GM10266 (cell line): ENCODE results near the gene CCDC154.
"Not testable (repeated sequence)": the region's sequence is repeated elsewhere in the genome, so short reads cannot be mapped to it uniquely, and the experiment has no call there.

Experiments
- DNase-seq: peaks from one replicate; pipeline ENCODE4 v3.0.0; 2012; ENCODE audit errors: extremely low spot score
- TF ChIP-seq, protein P1 (sequence below): IDR thresholded peaks from 2 replicates; pipeline ENCODE4 v1.5.1; 2012; ENCODE audit warnings: mild to moderate bottlenecking, low read depth; ENCODE audit not compliant: control insufficient read depth, insufficient read depth; ENCODE audit errors: missing control alignments

The CCDC154 gene

DNA sequence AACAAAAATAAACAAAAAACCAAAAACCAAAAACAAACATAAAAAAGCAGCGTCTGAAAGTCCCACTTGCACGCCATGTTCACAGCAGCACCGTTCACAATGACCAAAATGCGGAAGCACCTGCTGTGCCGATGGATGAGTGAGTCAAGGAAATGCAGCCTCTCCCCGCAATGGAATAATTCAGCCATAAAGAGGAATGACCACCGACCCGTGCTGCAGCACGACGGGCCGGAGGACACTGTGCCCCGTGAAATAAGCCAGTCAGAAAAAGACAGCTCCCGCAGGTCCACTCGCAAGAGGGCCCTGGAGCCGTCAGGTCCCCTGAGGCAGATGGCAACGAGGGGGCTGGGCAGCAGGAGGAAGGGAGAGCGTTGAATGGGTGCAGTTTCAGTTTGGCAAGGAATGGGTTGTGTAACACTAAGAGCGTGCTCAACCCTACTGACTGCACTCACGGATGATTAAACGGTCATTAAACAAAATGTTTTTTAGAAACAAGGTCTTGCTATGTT, 25.4 kb upstream of the CCDC154 start:
- TF ChIP-seq, protein P1, sequence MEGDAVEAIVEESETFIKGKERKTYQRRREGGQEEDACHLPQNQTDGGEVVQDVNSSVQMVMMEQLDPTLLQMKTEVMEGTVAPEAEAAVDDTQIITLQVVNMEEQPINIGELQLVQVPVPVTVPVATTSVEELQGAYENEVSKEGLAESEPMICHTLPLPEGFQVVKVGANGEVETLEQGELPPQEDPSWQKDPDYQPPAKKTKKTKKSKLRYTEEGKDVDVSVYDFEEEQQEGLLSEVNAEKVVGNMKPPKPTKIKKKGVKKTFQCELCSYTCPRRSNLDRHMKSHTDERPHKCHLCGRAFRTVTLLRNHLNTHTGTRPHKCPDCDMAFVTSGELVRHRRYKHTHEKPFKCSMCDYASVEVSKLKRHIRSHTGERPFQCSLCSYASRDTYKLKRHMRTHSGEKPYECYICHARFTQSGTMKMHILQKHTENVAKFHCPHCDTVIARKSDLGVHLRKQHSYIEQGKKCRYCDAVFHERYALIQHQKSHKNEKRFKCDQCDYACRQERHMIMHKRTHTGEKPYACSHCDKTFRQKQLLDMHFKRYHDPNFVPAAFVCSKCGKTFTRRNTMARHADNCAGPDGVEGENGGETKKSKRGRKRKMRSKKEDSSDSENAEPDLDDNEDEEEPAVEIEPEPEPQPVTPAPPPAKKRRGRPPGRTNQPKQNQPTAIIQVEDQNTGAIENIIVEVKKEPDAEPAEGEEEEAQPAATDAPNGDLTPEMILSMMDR: no peak
- DNase-seq: no peak

- DNase-seq: not testable (repeated sequence)
These were observed 24.8 kb upstream of the CCDC154 start for GRCh38 chr16:1469141-1469540.

GRCh38 chr16:1468426-1468810, 24.1 kb upstream of the CCDC154 start:
- DNase-seq: no peak
- TF ChIP-seq, protein P1: no peak

DNA sequence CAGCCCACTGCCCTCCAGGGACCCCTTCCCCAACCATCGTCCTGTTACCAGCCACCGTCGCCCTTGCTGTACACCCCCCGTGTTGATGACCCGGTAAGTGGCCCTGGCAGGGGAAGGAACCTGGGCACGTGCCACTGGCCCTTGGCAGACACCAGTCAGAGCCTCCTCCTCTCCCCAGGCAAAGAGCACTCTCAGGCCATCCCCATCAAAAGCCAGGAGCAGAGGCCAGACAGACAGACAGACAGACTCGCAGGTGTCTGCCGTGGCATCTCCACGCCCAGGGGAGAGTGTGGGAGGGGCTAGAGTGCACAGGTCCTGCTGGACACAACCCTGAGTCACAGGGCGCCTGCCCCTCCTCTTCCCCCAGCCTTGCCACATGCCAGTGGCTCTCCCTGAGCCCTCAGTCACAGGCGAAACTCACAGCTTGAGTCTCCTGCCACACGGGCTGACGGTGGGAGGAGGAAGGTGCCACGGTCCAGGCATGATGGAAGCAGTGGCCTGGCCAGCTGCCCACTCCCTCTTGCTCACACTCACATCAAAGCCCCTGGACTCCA, 22.7 kb upstream of the CCDC154 start:
- DNase-seq: no peak

DNA sequence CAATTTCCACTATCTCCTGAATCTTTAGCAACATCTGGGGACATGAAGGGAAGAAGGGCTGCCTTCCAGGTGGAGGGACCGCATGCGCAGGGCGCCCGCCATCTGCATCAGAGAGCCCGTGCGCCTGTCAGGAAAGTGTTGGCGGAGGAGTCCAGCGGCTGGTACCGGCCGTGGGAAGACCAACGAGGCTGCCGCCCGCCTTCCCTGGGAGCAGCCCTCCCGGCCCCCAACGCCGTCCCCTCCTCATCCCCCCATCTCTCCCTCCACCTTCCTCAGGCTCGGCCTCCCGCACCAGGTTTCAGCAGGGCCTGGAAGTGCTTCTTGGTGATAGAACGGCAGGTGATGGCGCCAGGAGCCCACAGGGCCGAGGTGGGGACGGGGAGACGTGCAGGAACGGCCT, 21.7 kb upstream of the CCDC154 start:
- DNase-seq: no peak
- TF ChIP-seq, protein P1: no peak

More for the DNA sequence above, 22.7 kb upstream of the CCDC154 start:
- TF ChIP-seq, protein P1: no peak

DNA sequence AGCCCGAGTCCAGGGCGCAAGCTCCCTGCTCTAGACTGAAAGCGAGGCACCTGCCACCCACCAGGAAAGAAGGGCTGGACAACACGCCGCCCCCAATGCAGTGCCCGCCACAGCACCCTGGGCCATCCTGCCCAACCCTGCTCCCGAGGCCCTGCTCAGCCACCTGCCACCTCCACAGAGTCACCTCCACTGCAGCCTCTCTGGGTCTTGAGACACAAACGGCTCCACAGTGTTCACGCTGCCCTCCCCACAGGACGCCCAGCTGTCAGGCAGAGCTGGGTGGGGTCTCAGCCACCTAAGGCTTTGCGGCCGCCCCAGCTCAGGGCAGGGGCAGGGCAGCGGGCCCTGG, 21.2 kb upstream of the CCDC154 start:
- TF ChIP-seq, protein P1: no peak
- DNase-seq: no peak

DNA sequence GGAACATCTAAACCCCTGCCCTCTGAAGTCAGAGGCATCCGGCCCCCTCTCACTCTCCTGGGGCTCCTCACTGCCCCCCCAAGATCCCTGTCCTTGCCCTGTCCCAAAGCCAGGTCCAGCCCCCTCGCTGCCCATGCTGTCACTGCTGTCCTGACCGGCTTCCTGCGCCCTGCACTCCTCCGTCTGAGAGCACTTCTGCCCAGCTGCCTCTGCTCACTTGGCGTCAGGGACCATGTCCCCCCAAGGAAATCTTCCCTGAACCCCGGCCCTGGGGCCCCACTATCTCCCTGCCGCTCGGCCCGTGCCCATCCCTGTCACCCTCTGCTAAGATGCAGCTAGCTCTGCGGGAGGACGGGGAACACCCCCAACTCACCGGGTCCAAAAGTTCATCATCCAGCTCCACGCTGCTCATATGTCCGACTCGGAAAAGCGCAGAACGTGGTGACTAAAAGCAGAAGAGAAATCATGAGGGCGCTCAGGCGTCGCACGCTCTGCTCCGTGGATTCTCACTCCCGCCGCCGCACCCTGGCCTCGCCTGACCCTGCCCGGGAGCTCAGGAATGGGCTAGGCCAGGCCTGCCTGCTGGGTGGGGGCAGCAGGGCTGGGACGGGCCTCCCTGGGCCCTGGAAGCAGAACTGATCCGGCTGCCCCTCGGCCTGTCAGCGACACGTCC, 20.7 kb upstream of the CCDC154 start:
- no peak for DNase-seq
- TF ChIP-seq, protein P1: no peak
